GM10847 (cell line): ENCODE measurements around the gene HRK.

ENCODE experiments used
- POLR2A ChIP-seq: IDR thresholded peaks from 2 replicates; pipeline ENCODE4 v1.6.1; 2011; ENCODE audit not compliant: insufficient read length; ENCODE audit errors: extremely low read depth

The HRK gene

GRCh38 chr12:116915326-116915725 is 34.1 kb upstream of the HRK start:
- no peak for TF ChIP-seq POLR2A

GRCh38 chr12:116910645-116911451 is 29.6 kb upstream of the HRK start, which contains the start of gene FBXW8:
Gene FBXW8, plus strand, starts transcription at chr12:116910950. Its CDS starts 88 bp downstream, at chr12:116911038.
- TF ChIP-seq POLR2A, result peak; percentile 33

- no peak for TF ChIP-seq POLR2A
Measured at GRCh38 chr12:116910280-116910644, 29.0 kb upstream of the HRK start.

GRCh38 chr12:116906285-116906684 is 25.0 kb upstream of the HRK start:
- no peak for TF ChIP-seq POLR2A

- TF ChIP-seq POLR2A, result no peak
Measured at GRCh38 chr12:116903818-116904217, 22.6 kb upstream of the HRK start.

GRCh38 chr12:116901612-116902011 is 20.4 kb upstream of the HRK start:
- no peak for TF ChIP-seq POLR2A

GRCh38 chr12:116898669-116899068 is 17.4 kb upstream of the HRK start:
- TF ChIP-seq POLR2A, result no peak

- TF ChIP-seq POLR2A, result no peak
Measured at GRCh38 chr12:116897476-116897875, 16.2 kb upstream of the HRK start.

GRCh38 chr12:116896411-116896924 is 15.2 kb upstream of the HRK start:
- TF ChIP-seq POLR2A, result no peak

GRCh38 chr12:116894913-116895312 is 13.7 kb upstream of the HRK start:
- no peak for TF ChIP-seq POLR2A

- no peak for TF ChIP-seq POLR2A
Measured at GRCh38 chr12:116892349-116893140, 11.3 kb upstream of the HRK start.

GRCh38 chr12:116891019-116891418 is 9.8 kb upstream of the HRK start:
- no peak for TF ChIP-seq POLR2A

- no peak for TF ChIP-seq POLR2A
Measured at GRCh38 chr12:116890330-116890729, 9.1 kb upstream of the HRK start.

GRCh38 chr12:116887897-116888296 is 6.7 kb upstream of the HRK start:
- no peak for TF ChIP-seq POLR2A

- no peak for TF ChIP-seq POLR2A
Measured at GRCh38 chr12:116887244-116887643, 6.0 kb upstream of the HRK start.

- TF ChIP-seq POLR2A, result no peak
Measured at GRCh38 chr12:116885491-116885890, 4.2 kb upstream of the HRK start.
